AG09319 (cell line): ENCODE measurements around the gene AK9.

Experiments used
- DNase-seq: peaks from one replicate; pipeline ENCODE4 v3.0.0-alpha.2; 2010; ENCODE audit warnings: low read depth; ENCODE audit errors: extremely low read depth
- CTCF ChIP-seq: IDR thresholded peaks from 2 replicates; pipeline ENCODE4 v1.5.1; 2011; ENCODE audit warnings: low read depth, mild to moderate bottlenecking, inconsistent platforms, low read length, moderate library complexity

AK9 gene

DNA sequence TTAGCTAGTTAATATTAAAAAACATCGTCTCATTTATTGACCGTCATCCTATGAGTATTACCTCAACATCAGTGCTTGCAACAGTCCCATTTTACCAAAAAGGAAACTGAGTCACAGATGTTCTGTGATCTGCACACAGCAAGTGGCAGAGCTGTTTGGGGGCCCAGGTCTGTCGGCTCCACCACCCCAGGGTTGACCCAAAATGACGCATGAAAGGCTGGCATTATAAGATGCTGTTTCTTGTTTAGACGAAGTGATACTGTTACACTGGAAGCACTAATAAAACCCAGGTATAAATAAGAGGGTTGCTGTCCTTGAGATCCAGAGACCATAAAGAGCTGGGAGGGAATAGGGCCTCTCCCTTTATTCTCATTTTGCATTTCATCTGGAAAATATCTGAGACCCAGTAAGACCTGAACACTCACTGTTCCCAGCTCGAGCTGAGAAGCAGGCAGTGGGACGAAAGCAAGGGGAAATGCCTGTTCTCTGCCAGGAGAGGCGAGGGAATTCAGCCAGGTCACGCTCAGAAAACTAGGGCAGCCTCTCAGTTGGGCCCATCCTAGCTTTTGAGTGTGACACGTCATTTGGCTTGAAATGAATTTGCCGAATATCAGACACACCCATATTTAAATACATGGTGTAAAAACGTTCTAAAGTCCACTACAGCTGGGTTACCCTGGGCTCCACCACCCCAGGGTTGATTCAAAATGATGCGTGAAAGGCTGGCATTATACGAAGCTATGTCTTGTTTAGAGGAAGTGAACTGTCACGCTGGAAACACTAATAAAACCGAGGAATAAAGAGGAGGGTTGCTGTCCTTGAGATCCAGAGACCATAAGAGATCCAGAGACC, 234.1 kb downstream of the AK9 start:
- TF ChIP-seq CTCF, result no peak
- peak; percentile 62 for DNase-seq

DNA sequence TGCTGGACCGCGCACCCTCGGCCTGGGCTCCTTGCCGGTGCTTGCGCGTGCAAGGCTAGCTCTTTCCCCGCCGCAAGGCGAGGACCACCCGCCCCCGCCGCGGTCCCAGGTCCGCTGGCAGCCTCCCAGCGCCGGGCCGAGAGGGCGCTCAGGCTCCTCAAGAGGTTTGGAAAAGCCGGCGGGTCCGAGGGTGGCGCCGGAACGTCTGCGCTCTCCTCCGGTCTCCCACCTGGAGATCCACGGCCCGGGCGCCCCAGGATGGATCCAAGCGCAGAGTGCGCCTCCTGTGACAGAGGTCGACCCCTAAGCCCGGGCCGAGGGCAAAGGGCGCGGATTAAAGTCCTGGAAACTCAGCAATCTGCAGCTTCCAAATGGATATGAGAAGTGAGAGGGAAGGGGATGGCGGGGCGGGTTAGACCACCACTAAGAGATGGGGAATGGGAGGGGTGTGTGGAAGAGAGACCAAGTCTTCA, 234.9 kb downstream of the AK9 start:
- TF ChIP-seq CTCF, result no peak

GRCh38 chr6:109455437-109456110, 235.4 kb downstream of the AK9 start, which contains the start of gene MICAL1:
Gene MICAL1, minus strand, starts transcription at chr6:109455772. Its CDS starts 1,576 bp downstream, at chr6:109454196.
- no peak for DNase-seq
- TF ChIP-seq CTCF, result peak; percentile 21

More for the DNA sequence above, 234.9 kb downstream of the AK9 start:
- DNase-seq, result no peak

- DNase-seq, result no peak
- TF ChIP-seq CTCF, result no peak
Measured at GRCh38 chr6:109454496-109455436, 236.2 kb downstream of the AK9 start.

DNA sequence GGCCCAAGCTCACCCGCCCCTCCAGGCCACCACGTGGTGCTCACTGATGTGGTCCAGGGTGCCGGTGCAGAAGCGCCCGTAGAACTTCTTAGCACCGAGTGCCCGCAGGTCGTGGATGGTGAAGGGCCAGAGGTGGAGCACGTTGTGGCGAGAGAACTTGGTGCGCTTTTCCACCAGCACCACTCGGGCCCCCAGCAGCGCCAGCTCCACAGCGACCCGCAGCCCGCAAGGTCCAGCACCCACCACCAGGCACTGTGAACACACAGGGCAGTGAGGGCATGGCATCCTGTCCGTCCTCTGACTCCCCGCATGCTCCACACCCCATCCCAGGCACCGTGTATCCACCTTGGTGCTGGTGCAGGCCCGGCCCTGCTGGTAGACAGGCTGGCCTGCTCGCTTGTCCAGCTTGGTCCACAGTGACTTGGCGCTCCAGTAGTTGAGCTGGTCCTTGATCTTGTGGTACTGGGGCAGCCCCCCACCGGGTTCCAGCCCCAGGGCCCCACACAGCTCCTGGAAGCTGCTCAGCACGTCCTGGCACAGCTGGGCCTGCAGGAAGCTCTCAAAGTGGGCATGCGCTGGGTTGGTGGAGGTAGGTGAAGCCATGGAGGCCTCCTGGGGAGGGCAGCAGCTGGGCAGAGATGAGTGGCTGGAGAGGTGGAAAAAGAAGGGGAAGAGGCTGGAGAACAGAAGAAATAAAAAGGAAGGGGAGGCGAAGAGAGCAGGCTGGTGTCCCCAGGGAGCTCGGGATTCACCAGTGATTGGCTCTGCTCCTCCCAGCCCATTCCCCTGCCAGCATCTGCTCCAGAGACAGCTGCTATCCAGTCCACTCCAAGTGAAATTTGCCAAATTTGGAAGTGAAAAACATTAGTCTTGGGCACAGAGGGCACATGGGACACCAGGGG, 237.2 kb downstream of the AK9 start:
- no peak for DNase-seq
- no peak for TF ChIP-seq CTCF

- TF ChIP-seq CTCF, result no peak
- no peak for DNase-seq
Measured at GRCh38 chr6:109453156-109453555, 237.8 kb downstream of the AK9 start.
